HG02943 (cell line): ENCODE measurements around the gene OSGEP.
"Not testable (repeated sequence)": the region's sequence is repeated elsewhere in the genome, so short reads cannot be mapped to it uniquely, and the experiment has no call there.

Source experiments
- ATAC-seq: cut with Tn5 transposase; IDR thresholded peaks from one replicate; pipeline ENCODE4 v1.9.1; 2021; ENCODE audit warnings: mild to moderate bottlenecking, low read depth, moderate library complexity; ENCODE audit not compliant: unreplicated experiment

The OSGEP gene

GRCh38 chr14:20470603-20470901 is 15.9 kb upstream of the OSGEP start:
- ATAC-seq: no peak

DNA sequence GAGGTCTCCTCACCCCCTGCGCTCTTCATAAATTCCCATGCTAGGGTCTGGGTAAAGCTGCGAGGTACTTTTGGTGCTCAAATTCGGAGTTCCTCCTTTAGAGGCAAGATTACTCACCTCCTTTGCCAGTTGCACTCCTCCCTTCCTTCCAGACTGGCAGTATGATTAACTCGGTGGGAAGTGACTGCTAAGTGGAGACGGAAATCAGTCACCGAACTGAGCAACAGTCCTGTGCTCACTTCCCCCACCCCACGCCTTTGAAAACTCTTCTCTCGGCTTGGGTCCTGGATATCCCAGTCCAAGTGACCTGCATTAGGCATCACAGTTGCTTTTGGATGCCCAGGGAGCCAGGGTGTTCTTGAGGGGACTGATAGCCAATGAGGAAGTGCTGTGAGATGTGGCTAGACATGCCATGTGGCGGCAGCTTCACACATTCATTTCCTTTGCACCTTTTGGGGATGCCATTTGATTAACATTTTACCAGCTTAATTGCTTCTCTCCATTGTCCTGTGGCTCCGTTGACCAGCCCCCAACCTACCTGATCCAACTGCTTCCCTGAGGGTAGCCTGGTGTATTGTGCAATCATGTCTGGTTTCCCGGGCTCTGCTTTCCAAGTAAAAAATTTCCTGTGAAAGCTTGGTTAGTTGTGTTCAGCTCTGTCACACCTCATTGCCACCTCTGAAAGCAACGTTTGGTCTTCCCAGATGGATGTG is 15.4 kb upstream of the OSGEP start:
- ATAC-seq: peak; percentile 34

DNA sequence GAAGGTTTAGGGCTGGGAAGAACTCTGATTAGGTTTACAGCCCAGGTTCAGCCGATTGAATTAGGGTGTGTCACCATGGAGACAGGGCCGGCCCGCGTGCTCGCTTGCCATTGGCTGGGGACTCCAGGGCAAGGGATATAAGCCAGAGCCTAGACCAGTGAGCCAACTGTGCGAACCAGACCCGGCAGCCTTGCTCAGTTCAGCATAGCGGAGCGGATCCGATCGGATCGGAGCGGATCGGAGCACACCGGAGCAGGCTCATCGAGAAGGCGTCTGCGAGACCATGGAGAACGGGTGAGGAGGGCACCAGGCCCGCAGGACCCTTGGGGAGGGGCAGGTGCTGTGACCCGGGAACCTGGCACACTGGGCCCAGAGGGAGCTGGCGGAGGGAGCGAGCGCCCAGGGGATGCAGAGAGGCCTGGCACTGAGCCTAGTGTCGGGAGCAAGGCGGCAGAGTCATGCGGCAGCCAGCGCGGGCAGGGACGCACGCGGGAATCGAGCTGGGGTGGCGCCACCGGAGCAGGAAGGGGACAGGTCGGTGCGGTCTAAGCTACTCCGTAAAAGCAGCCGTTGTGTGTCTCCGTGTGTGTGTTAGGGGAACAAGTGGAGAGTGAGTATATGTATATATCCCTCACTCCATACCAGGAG is 14.8 kb upstream of the OSGEP start, which contains the start of gene PNP:
TSS of gene PNP (plus strand) at position 165 of the 648 bp plus-strand sequence. CDS start at position 284, 119 bp downstream.
- peak; percentile 92 for ATAC-seq

DNA sequence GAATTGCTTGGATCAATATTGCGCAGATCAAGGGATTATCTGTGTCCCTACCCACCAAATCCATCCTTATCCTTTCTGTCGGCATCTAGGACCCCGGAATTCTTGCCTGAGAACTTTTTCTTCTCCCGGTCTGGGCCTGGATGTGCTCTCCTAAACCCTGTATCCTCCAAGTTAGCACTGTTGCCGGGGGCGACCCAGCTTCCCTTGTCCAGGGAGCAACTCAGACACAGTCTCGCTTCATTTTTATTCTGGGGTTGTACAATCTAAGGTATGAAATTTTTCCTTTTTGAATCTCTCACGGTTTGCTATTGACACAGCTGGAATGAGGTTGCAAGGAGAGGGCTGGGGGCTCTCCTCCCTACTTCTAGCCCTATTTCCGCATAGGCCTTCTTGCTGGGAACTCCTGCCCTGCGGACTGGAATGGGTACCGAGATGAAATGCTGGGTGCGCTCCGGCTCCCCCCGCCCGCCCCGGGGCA is 14.2 kb upstream of the OSGEP start:
- no peak for ATAC-seq

- ATAC-seq: peak; percentile 94
Observed at GRCh38 chr14:20461225-20462141, 6.9 kb upstream of the OSGEP start, which contains the start of gene PIP4P1. TSS of gene PIP4P1 (minus strand) at chr14:20461434. CDS start at chr14:20461325, 109 bp downstream.

- peak; percentile 8 for ATAC-seq
Observed at GRCh38 chr14:20460458-20461224, 6.0 kb upstream of the OSGEP start.

DNA sequence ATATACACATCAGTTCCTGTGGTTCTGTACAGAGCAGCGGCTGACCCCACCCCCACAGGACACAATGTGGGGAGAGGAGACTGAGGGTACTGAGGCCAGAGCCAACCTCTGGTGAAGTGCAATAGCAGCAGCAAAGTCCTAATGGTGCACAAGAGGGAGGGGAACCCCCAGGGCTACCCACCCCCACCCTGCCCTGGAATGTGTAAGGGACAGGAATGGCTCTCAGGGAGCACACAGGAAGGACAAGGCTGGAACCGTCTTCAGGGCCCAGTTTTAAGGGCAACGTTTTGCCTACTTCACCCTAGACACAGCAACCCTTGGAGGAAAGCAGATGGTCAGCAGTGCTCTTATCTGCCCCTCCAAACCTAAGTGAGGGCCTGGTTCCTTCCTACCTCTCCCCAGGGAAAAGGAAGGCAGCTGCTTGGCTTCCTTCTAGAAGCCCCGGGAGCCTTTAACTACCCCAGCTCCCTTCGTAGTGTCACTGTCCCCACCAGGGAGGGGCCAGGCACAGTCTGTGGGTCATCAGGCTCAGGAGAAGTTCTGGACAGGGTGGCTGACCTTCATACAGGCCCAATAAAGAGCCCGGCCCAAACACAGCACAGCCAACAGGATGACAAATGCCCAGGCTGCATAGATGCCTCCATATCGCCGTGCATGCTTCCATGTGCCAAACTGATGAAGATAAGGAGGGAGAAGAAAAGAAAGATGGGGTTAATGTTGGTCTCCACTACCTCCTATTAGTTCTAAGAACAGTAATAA is 3.6 kb upstream of the OSGEP start:
- ATAC-seq: no peak

- no peak for ATAC-seq
Observed at GRCh38 chr14:20456971-20457370, 2.4 kb upstream of the OSGEP start.

GRCh38 chr14:20455355-20456300 is 1.0 kb upstream of the OSGEP start:
- peak; percentile 51 for ATAC-seq

DNA sequence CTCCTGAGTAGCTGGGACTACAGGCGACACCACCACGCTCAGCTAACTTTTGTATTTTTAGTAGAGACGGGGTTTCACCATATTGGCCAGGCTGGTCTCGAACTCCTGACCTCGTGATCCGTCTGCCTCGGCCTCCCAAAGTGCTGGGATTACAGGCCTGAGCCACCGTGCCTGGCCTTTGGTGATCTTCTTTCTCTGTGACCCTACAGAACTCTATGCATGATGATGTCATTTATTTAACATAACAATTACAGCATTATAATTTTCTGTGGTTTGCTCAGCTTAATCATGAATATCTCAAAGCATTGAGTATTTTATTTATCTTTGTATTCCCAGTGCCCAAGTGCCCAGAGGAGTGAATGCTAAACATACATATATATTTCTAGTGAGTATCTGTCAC is 1.8 kb downstream of the OSGEP start:
- not testable (repeated sequence) for ATAC-seq

DNA sequence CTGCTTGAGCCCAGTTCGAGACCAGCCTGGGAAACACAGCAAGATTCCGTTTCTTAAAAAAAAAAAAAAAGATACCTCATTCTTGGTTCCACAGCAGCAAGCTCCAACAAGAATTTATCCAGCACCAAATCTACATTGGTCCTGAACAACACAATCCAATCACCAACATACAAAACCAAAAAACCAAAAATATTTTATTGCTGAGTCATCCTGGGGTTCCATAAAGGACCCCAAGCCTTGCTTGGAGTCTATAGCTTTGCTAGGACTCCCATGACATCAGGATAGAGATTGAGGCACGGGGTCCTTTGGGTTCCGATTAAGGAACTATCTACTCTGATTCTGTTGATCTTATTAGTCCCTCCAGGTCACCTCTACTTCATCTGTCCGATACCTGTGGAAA is 7.7 kb downstream of the OSGEP start:
- no peak for ATAC-seq

DNA sequence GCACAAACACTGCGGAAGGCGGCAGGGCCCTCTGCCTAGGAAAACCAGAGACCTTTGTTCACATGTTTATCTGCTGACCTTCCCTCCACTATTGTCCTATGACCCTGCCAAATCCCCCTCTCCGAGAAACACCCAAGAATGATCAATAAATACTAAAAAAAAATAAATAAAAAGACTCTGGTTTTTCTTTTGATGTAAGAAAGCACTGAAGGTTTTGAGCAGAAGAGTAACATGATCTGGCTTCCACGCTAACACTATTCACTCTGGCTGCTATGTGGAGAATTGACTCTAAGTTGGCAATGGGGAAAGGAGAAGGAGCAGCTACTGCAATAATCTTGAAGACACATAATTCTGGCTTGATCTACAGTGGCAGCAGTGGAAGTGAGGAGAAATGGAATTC is 11.0 kb downstream of the OSGEP start:
- ATAC-seq: not testable (repeated sequence)

DNA sequence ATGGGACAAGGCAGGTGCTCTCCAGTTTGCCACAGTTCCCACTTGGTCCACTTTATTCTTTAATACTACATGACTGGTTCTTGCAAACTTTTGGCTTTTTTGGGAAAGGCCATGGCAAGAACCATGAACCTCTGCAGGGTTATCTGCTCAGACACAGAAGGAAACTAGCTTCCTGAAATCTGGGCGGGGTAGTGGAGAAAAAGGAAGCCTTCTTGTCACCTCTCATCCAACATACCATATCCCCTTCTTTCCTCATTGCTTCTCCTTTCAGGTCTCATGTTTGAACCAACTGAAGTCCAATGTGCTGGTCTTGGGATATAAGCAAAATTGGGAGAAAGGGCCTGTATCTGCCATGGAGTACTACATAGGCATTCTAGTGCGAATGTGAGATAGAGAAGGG is 13.2 kb downstream of the OSGEP start:
- ATAC-seq: no peak

DNA sequence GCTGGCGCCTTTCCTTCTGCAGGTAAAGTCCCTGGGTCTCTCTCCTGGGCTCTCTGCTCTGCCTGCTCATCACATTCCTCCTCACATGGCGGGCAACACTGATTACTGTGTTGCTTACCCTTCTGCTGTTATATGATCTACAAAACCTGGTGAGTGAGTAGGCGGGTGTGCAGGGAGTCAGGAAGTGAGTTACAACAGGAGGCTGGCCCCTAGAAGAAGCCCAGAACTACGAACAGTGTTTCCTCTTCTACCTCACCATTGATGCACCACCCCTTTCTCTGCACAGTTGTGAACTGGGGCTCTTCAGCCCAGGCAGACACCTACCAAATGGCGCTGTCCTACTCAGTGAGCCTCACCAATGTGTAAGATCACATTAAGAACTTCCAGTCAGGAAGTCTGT is 13.7 kb downstream of the OSGEP start:
- peak; percentile 64 for ATAC-seq

DNA sequence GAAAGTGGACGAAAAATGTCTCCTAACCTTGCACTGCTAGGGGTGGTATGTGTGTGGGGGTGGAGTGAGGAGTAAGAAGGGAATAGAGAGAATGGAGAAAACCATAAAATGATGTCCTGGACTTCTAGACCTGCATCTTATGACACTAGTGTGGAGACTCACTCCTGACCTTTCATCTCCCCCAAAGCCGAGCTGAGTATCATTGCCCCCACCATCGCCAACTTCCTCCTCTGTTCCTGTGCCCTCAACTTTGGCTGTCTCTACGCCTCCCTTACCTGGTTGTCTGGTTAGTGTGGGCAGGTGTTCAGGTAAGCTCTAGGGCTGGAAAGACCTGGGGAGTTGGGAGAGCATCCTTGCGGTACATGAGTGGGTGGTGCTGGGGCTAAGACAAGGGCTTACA is 14.1 kb downstream of the OSGEP start:
- no peak for ATAC-seq

DNA sequence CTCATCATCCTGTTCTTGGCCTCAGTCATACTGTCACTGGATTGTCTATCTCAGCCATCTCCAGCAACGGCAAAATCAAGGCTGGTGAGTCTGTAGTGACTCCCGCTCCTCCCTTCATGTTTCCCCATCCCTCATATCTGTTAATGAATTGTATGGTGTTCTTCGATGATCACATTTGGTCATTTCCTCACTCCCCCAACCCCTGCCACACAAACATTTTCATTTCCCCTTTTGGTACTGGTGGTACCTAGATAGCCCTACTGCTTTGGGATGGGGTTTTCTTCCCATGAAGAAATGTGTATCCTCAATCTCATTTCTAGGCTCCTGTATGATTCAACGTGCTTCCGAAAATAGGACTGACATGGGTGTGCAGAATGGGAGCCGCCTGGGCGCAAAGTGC is 15.9 kb downstream of the OSGEP start:
- no peak for ATAC-seq

DNA sequence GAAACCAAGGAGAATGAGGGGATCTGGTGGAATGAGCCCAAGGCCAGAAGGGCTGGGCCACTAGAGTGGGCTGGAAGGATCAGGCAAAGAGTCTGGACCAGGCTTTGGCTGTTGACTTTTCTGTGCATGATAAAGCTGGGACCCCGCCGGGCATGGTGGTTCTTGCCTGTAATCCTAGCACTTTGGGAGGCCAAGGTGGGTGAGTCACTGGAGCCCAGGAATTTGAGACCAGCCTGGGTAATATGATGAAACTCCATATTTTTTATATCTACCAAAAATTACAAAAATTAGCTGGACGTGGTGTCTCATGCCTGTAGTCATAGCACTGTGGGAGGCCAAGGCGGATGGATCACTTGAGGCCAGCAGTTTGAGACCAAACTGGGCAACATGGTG is 18.3 kb downstream of the OSGEP start:
- ATAC-seq: no peak

DNA sequence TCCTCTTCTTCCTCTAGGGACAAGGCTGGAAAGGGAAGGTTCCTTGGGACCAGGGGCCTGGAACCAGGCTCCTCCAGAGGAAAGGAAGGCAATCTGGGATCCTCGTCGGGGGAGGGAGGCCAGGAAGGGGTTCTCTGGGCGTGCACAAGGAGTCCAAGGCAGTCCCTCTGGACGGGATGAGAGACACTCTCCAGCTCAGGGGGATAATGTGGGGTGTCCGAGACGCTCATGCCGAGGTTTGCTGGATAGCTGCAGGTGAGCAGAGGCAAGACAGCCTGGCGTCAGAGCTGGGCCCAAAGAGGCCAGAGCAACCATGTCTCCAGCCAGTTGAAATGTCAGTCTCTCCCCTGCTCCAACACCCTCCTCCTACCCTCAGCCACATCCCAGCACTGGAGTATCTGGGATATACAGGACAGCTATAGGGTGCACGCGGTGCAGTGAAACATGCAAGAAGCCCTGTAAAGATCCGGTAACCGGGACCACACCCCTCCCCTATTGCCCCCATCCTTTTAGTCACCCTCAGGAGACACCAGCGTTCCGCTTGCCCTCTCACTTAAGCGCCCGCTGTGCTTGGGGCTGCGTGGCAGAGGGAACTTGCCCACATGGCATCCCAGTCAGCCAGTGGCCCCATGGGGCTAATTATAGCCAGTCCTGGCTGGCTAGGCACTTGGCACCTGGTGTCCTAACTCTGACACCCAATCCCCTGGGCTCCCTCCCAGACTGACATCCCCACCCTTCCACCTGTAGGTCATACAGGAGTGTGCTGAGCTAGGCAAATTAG is 18.8 kb downstream of the OSGEP start, which contains the start of gene KLHL33:
TSS of gene KLHL33 (minus strand) at position 585 of the 781 bp plus-strand sequence. CDS start at position 230, 355 bp downstream.
- ATAC-seq: no peak
